Endothelial cell (in vitro differentiated cells): ENCODE results near the gene PGAP1. TPM values are rescaled to one million over a fixed set of nuclear protein-coding genes. Genes with fewer than 3 reads are reported as not detected.

Experiments used
- DNase-seq: peaks from one replicate; pipeline ENCODE4 v3.0.0; 2021; ENCODE audit warnings: low spot score
- H3K27ac Mint-ChIP-seq: one replicate; pipeline ENCODE4 v1.8.0; 2021; ENCODE audit warnings: mixed read lengths, inconsistent platforms; ENCODE audit not compliant: unreplicated experiment
- H3K27me3 Mint-ChIP-seq: one replicate; pipeline ENCODE4 v1.8.0; 2021; ENCODE audit warnings: mild to moderate bottlenecking, moderate library complexity, mixed read lengths, inconsistent platforms; ENCODE audit not compliant: unreplicated experiment
- H3K36me3 Mint-ChIP-seq: one replicate; pipeline ENCODE4 v1.8.0; 2021; ENCODE audit warnings: mild to moderate bottlenecking, low read depth, mixed read lengths, inconsistent platforms; ENCODE audit not compliant: unreplicated experiment
- H3K4me1 Mint-ChIP-seq: one replicate; pipeline ENCODE4 v1.8.0; 2021; ENCODE audit warnings: mild to moderate bottlenecking, mixed read lengths, inconsistent platforms; ENCODE audit not compliant: unreplicated experiment
- H3K4me3 Mint-ChIP-seq: one replicate; pipeline ENCODE4 v1.8.0; 2021; ENCODE audit warnings: mild to moderate bottlenecking, mixed read lengths, inconsistent platforms; ENCODE audit not compliant: unreplicated experiment
- H3K9me3 Mint-ChIP-seq: one replicate; pipeline ENCODE4 v1.8.0; 2021; ENCODE audit warnings: mixed read lengths, inconsistent platforms; ENCODE audit not compliant: unreplicated experiment
- CTCF ChIP-seq: fragments of 200-600 bp; sonication (generic); IDR thresholded peaks from one replicate; pipeline ENCODE4 v1.5.0; 2021; ENCODE audit warnings: antibody characterized with exemption; ENCODE audit not compliant: unreplicated experiment
- total RNA-seq: library from RNA; stranded (reverse); fragmentation: NEBNext Ultra II Directional; extraction: Animal tissue kit (Norgen Biotek cat#: 25700); gene quantifications from one replicate; pipeline ENCODE4 v1.2.1, GENCODE V29; 2021; ENCODE audit not compliant: unreplicated experiment

The PGAP1 gene
- total RNA-seq, 1 donor from 2014 or later = 32.9 TPM

GRCh38 chr2:196967775-196968174, 41.3 kb upstream of the PGAP1 start:
- Mint-ChIP-seq H3K4me1 (peaks cover 13% of the 10 kb centered on the region), H3K9me3 (no peaks in the 10 kb centered on the region)

GRCh38 chr2:196967116-196967515, 40.6 kb upstream of the PGAP1 start:
- H3K4me1 Mint-ChIP-seq = peaks cover 13% of the 10 kb centered on the region
- no peak for DNase-seq
- no peak overlapping the region for H3K4me3 Mint-ChIP-seq
- no peaks in the 10 kb centered on the region for H3K36me3 Mint-ChIP-seq
- no peak for TF ChIP-seq CTCF
- H3K27ac Mint-ChIP-seq = no peak overlapping the region
- H3K27me3 Mint-ChIP-seq = no peaks in the 10 kb centered on the region
- no peaks in the 10 kb centered on the region for H3K9me3 Mint-ChIP-seq

More at GRCh38 chr2:196967775-196968174, 41.3 kb upstream of the PGAP1 start:
- TF ChIP-seq CTCF = no peak
- no peak overlapping the region for H3K27ac Mint-ChIP-seq
- no peak overlapping the region for H3K4me3 Mint-ChIP-seq
- H3K36me3 Mint-ChIP-seq = no peaks in the 10 kb centered on the region
- no peak for DNase-seq
- no peaks in the 10 kb centered on the region for H3K27me3 Mint-ChIP-seq

- peaks cover 13% of the 10 kb centered on the region for H3K4me1 Mint-ChIP-seq
- no peak overlapping the region for H3K4me3 Mint-ChIP-seq
- H3K27me3 Mint-ChIP-seq = no peaks in the 10 kb centered on the region
- H3K27ac Mint-ChIP-seq = no peak overlapping the region
- no peaks in the 10 kb centered on the region for H3K36me3 Mint-ChIP-seq
- DNase-seq = no peak
- H3K9me3 Mint-ChIP-seq = no peaks in the 10 kb centered on the region
- no peak for TF ChIP-seq CTCF
Observed at GRCh38 chr2:196966061-196966460, 39.6 kb upstream of the PGAP1 start.

GRCh38 chr2:196965651-196966050, 39.1 kb upstream of the PGAP1 start:
- no peaks in the 10 kb centered on the region for H3K27me3 Mint-ChIP-seq
- H3K36me3 Mint-ChIP-seq = no peaks in the 10 kb centered on the region
- no peak for TF ChIP-seq CTCF
- H3K4me3 Mint-ChIP-seq = no peak overlapping the region
- no peak overlapping the region for H3K27ac Mint-ChIP-seq
- DNase-seq = no peak
- H3K4me1 Mint-ChIP-seq = peaks cover 13% of the 10 kb centered on the region
- H3K9me3 Mint-ChIP-seq = no peaks in the 10 kb centered on the region

- no peaks in the 10 kb centered on the region for H3K9me3 Mint-ChIP-seq
- H3K27me3 Mint-ChIP-seq = no peaks in the 10 kb centered on the region
- no peak overlapping the region for H3K27ac Mint-ChIP-seq
- no peaks in the 10 kb centered on the region for H3K36me3 Mint-ChIP-seq
- no peak overlapping the region for H3K4me3 Mint-ChIP-seq
- no peak for DNase-seq
- no peak for TF ChIP-seq CTCF
- H3K4me1 Mint-ChIP-seq = peaks cover 13% of the 10 kb centered on the region
Observed at GRCh38 chr2:196963961-196964360, 37.5 kb upstream of the PGAP1 start.
